Caco-2 (cell line): Measurements from ENCODE around the gene TMEM181. TPM values are rescaled to one million over a fixed set of nuclear protein-coding genes. Genes with fewer than 3 reads are reported as not detected.
A peak's percentile ranks its signal among the peaks of the same experiment; 100 is the strongest.

ENCODE experiments used
- BruUV-seq: library from RNA; stranded (reverse); fragments of 400-500 nt; replicated peaks from 2 replicates; lab custom pipeline; 2021; lab: Mats Ljungman, UMichigan
- CTCF ChIA-PET: fragments of 300-600 bp; sonication (Branson Sonifier 250); formaldehyde crosslinking; loops from one replicate; lab custom pipeline; 2022; ENCODE audit warnings: antibody characterized with exemption; lab: Charles Lee
- POLR2A ChIA-PET: fragments of 300-600 bp; sonication (Branson Sonifier 250); formaldehyde crosslinking; loops from one replicate; lab custom pipeline; 2022; ENCODE audit warnings: antibody characterized with exemption; lab: Charles Lee
- DNase-seq, 2 experiments: peaks; one replicate each; pipeline versions ENCODE4 v3.0.0 to v3.0.0-alpha.2; 2020 to 2022
- H3K27me3 ChIP-seq: replicated peaks from 2 replicates; pipeline ENCODE4 v1.6.0; 2011; ENCODE audit warnings: low read length; ENCODE audit not compliant: control insufficient read depth, insufficient read depth
- H3K36me3 ChIP-seq: 2 replicates; pipeline ENCODE4 v1.5.1; 2011; ENCODE audit warnings: low read length; ENCODE audit not compliant: control insufficient read depth, insufficient read depth
- H3K4me1 ChIP-seq: fragments of 250-450 bp; sonication (Bioruptor Pico); 2 replicates; pipeline ENCODE4 v1.5.1; 2020; ENCODE audit warnings: mild to moderate bottlenecking
- H3K4me3 ChIP-seq: 2 replicates; pipeline ENCODE4 v1.5.1; 2011; ENCODE audit warnings: low read depth, mild to moderate bottlenecking, control low read depth, low read length
- H3K9me3 ChIP-seq: fragments of 250-450 bp; sonication (Bioruptor Pico); 2 replicates; pipeline ENCODE4 v1.5.1; 2020; ENCODE audit warnings: mild to moderate bottlenecking, moderate library complexity
- H3K27ac Mint-ChIP-seq: one replicate; pipeline ENCODE4 v1.8.0; 2022; ENCODE audit warnings: mixed read lengths; ENCODE audit not compliant: unreplicated experiment
- H3K27me3 Mint-ChIP-seq: one replicate; pipeline ENCODE4 v1.8.0; 2022; ENCODE audit warnings: mixed read lengths; ENCODE audit not compliant: insufficient read depth, unreplicated experiment
- H3K36me3 Mint-ChIP-seq: one replicate; pipeline ENCODE4 v1.8.0; 2022; ENCODE audit warnings: mild to moderate bottlenecking, mixed read lengths; ENCODE audit not compliant: insufficient read depth, unreplicated experiment
- H3K4me1 Mint-ChIP-seq: one replicate; pipeline ENCODE4 v1.8.0; 2022; ENCODE audit warnings: low read depth, mixed read lengths; ENCODE audit not compliant: unreplicated experiment
- H3K4me3 Mint-ChIP-seq: one replicate; pipeline ENCODE4 v1.8.0; 2022; ENCODE audit warnings: mild to moderate bottlenecking, moderate library complexity, mixed read lengths; ENCODE audit not compliant: unreplicated experiment
- H3K9me3 Mint-ChIP-seq: one replicate; pipeline ENCODE4 v1.8.0; 2022; ENCODE audit warnings: mixed read lengths; ENCODE audit not compliant: unreplicated experiment
- intact Hi-C: fragments of 100-400 bp; cut with micrococcal nuclease; formaldehyde crosslinking; loops from one replicate; pipeline ENCODE4 v1.10.0; 2022; ENCODE audit not compliant: unreplicated experiment
- total RNA-seq: library from RNA; stranded (reverse); gene quantifications from 2 replicates; pipeline ENCODE4 v1.2.3, GENCODE V29; 2022
- TF ChIP-seq, protein P1 (sequence below), 2 experiments: fragments of 200-600 bp in 1 of 2; IDR thresholded peaks; 1 replicate in 1 of 2; 2 replicates in 1 of 2; pipeline versions ENCODE4 v1.5.1 to v1.8.0; 2011 to 2022; ENCODE audit warnings: antibody characterized with exemption in 1 of 2, control low read depth in 1 of 2, inconsistent platforms in 1 of 2, low read depth in 1 of 2, low read length in 1 of 2, mild to moderate bottlenecking in 1 of 2, moderate library complexity in 1 of 2; ENCODE audit not compliant: insufficient read depth in 1 of 2, severe bottlenecking in 1 of 2, unreplicated experiment in 1 of 2

Gene TMEM181
- total RNA-seq, 1 experiment from 2014 or later = 26.7 TPM

DNA sequence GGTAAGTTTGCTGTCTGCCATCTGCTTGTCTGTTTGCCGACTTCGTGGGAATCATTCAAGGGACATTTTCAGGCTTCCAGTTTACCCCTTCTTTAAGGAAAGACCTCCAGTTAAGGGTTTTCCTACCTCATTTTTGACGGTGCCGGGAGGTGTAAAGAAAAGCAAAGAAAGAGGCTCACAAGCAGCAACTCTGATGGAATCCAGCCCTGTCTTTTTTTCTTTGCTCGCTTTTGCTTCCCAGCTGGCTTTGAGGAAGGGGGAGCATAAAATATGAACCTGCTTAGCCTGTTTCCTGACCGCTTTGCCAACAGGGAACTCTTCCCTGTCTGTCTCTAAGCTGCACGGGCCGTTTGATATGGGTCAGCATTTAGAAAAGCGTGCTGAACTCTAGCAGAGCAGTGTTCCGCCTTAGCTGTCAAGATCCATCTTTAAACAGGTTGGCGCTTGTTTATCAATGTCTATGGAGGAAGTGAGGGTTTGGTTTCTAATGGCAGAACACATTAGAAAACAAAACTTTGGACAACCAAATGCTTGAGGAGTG is 103.8 kb downstream of the TMEM181 start:
- TF ChIP-seq, protein P1, sequence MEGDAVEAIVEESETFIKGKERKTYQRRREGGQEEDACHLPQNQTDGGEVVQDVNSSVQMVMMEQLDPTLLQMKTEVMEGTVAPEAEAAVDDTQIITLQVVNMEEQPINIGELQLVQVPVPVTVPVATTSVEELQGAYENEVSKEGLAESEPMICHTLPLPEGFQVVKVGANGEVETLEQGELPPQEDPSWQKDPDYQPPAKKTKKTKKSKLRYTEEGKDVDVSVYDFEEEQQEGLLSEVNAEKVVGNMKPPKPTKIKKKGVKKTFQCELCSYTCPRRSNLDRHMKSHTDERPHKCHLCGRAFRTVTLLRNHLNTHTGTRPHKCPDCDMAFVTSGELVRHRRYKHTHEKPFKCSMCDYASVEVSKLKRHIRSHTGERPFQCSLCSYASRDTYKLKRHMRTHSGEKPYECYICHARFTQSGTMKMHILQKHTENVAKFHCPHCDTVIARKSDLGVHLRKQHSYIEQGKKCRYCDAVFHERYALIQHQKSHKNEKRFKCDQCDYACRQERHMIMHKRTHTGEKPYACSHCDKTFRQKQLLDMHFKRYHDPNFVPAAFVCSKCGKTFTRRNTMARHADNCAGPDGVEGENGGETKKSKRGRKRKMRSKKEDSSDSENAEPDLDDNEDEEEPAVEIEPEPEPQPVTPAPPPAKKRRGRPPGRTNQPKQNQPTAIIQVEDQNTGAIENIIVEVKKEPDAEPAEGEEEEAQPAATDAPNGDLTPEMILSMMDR (IDR thresholded peaks at IDR 0.05; ENCODE audit: insufficient read depth in 1 of 2, low read depth in 1 of 2, low read length in 1 of 2, severe bottlenecking in 1 of 2, unreplicated experiment in 1 of 2) = no peak
- Mint-ChIP-seq H3K4me3 (no peak overlapping the region), H3K36me3 (peaks cover 5% of the 10 kb centered on the region), H3K27me3 (no peaks in the 10 kb centered on the region), H3K27ac (no peak overlapping the region), H3K4me1 (no peaks in the 10 kb centered on the region), H3K9me3 (no peaks in the 10 kb centered on the region)
- Histone ChIP-seq H3K27me3 (no peaks in the 10 kb centered on the region; the same call in 1 of the 2 replicates), H3K4me1 (0 out of 2 replicates have a peak, but pooled peaks cover 3% of the 10 kb centered on the region), H3K9me3 (no peaks in the 10 kb centered on the region), H3K36me3 (no peaks in the 10 kb centered on the region), H3K4me3 (no peak overlapping the region)
- DNase-seq = peak in 1 of 2 experiments; percentile 36
- CTCF ChIA-PET = interaction anchor here (0.6 to 1.1 kb wide), 2 partner anchors 28 to 39 kb away, joined by 3 to 6 read pairs; no protein-coding TSS in a partner anchor
- intact Hi-C loops = no loop called here
- BruUV-seq = no TSS peak
- POLR2A ChIA-PET = no interaction called here

DNA sequence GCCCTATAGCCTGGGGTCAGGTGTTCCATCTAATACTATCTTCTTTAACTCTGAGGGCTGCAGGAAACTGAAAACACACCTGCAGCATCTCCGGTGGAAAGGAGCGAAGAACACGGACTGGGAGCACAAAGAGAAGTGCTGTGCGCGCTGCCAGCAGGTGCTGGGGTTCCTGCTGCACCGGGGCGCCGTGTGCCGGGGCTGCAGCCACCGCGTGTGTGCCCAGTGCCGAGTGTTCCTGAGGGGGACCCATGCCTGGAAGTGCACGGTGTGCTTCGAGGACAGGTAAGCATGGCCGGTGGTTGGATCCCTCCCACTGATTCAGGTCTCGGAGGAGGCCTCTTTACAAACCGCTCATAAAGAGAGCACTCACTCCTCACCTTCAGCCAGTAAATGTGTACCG is 105.4 kb downstream of the TMEM181 start:
- DNase-seq = no peak
- no peak overlapping the region for H3K4me3 Mint-ChIP-seq
- ChIA-PET POLR2A (no interaction called here), CTCF (no interaction called here)
- no peaks in the 10 kb centered on the region for H3K9me3 Mint-ChIP-seq
- H3K4me3 ChIP-seq = no peak overlapping the region
- H3K27me3 Mint-ChIP-seq = no peaks in the 10 kb centered on the region
- TF ChIP-seq, protein P1 (IDR thresholded peaks at IDR 0.05; ENCODE audit: insufficient read depth in 1 of 2, low read depth in 1 of 2, low read length in 1 of 2, severe bottlenecking in 1 of 2, unreplicated experiment in 1 of 2) = no peak
- H3K36me3 Mint-ChIP-seq = peaks cover 5% of the 10 kb centered on the region
- BruUV-seq = no TSS peak
- H3K36me3 ChIP-seq = no peaks in the 10 kb centered on the region
- H3K4me1 Mint-ChIP-seq = no peaks in the 10 kb centered on the region
- no peaks in the 10 kb centered on the region; the same call in 1 of the 2 replicates for H3K27me3 ChIP-seq
- intact Hi-C loops = no loop called here
- H3K27ac Mint-ChIP-seq = no peak overlapping the region
- 0 out of 2 replicates have a peak, but pooled peaks cover 3% of the 10 kb centered on the region for H3K4me1 ChIP-seq
- H3K9me3 ChIP-seq = no peaks in the 10 kb centered on the region

DNA sequence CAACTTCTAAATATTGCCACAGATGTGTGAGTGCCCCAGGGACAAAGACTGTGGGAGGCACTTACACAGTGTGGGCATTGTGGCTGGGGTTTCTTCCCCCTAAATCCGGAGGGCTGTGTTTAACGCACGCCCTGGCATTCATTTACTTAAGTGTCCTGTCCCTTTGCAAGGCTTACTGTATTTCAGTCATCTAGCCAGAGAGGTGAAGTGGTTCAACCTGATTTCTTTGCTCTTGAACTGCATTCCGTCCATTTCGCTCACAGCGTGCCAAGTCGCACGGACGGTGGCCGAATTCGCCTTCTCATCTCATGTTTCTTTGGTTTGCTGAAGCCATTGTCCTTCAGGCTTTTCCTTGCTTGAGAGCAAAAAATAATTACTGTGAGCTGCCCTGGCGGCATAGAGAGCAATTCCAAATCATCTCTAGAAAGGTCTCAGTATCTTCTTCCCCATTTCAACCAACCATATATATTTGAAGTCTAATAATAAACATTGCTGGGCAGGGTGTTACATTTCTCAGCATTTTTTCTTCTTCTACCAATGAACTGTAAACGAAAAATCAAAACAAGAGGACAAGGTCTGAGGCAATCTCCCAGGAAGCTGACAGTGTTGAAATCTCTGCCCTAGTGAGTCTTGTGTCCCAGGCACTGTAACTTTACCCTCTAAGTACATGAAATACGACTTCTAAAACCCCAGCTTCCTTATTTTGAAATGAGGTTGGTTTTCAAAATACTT is 106.9 kb downstream of the TMEM181 start:
- H3K36me3 ChIP-seq = no peaks in the 10 kb centered on the region
- no peak for DNase-seq
- H3K27ac Mint-ChIP-seq = no peak overlapping the region
- CTCF ChIA-PET = no interaction called here
- no peaks in the 10 kb centered on the region for H3K27me3 Mint-ChIP-seq
- no peaks in the 10 kb centered on the region for H3K9me3 Mint-ChIP-seq
- TF ChIP-seq, protein P1 (IDR thresholded peaks at IDR 0.05; ENCODE audit: insufficient read depth in 1 of 2, low read depth in 1 of 2, low read length in 1 of 2, severe bottlenecking in 1 of 2, unreplicated experiment in 1 of 2) = no peak
- H3K4me1 Mint-ChIP-seq = no peaks in the 10 kb centered on the region
- peaks cover 5% of the 10 kb centered on the region for H3K36me3 Mint-ChIP-seq
- no peak overlapping the region for H3K4me3 ChIP-seq
- 0 out of 2 replicates have a peak, but pooled peaks cover 3% of the 10 kb centered on the region for H3K4me1 ChIP-seq
- H3K9me3 ChIP-seq = no peaks in the 10 kb centered on the region
- no peak overlapping the region for H3K4me3 Mint-ChIP-seq
- intact Hi-C loops = no loop called here
- POLR2A ChIA-PET = no interaction called here
- no TSS peak for BruUV-seq
- no peaks in the 10 kb centered on the region; the same call in 1 of the 2 replicates for H3K27me3 ChIP-seq
